OCI-LY3 (cell line): Measurements from ENCODE around the gene SLC12A5.
A peak's percentile ranks its signal among the peaks of the same experiment; 100 is the strongest.

Experiments
- H2AFZ ChIP-seq: fragments of 200-600, 300-600 bp; shearing (Covaris generic); 2 replicates; pipeline ENCODE4 v1.6.0; 2014; ENCODE audit warnings: antibody characterized with exemption, low read depth, low read length
- H3K27ac ChIP-seq: fragments of 200-600, 300-600 bp; sonication (generic); 2 replicates; pipeline ENCODE4 v1.5.1; 2014; ENCODE audit warnings: mild to moderate bottlenecking, low read length, moderate library complexity, mixed read lengths
- H3K27me3 ChIP-seq: fragments of 200-600, 300-600 bp; sonication (generic); 2 replicates; pipeline ENCODE4 v1.6.1; 2014; ENCODE audit warnings: low read depth, low read length, mixed read lengths
- H3K36me3 ChIP-seq: fragments of 200-600, 300-600 bp; sonication (generic); replicated peaks from 2 replicates; pipeline ENCODE3; 2014; ENCODE audit warnings: low read depth, low read length, mixed read lengths
- H3K4me1 ChIP-seq: fragments of 300-600, 200-600 bp; sonication (generic); 2 replicates; pipeline ENCODE4 v1.6.1; 2014; ENCODE audit warnings: low read length, mixed read lengths
- H3K4me2 ChIP-seq: fragments of 200-600, 300-600 bp; sonication (generic); 2 replicates; pipeline ENCODE4 v1.6.1; 2014; ENCODE audit warnings: low read length, mixed read lengths
- H3K4me3 ChIP-seq: fragments of 300-600, 200-600 bp; sonication (generic); 2 replicates; pipeline ENCODE4 v1.5.1; 2014; ENCODE audit warnings: antibody characterized with exemption, mild to moderate bottlenecking, low read length, moderate library complexity
- H3K79me2 ChIP-seq: fragments of 300-600, 200-600 bp; shearing (Covaris generic); 2 replicates; pipeline ENCODE4 v1.6.1; 2014; ENCODE audit warnings: mild to moderate bottlenecking, low read length, mixed read lengths
- H3K9ac ChIP-seq: fragments of 300-600, 200-600 bp; shearing (Covaris generic); 2 replicates; pipeline ENCODE4 v1.6.0; 2014; ENCODE audit warnings: mild to moderate bottlenecking, low read length, moderate library complexity
- H3K9me3 ChIP-seq: fragments of 200-600, 300-600 bp; shearing (Covaris generic); 2 replicates; pipeline ENCODE4 v1.6.1; 2014; ENCODE audit warnings: low read length, mixed read lengths; ENCODE audit not compliant: insufficient read depth
- H4K20me1 ChIP-seq: fragments of 200-600, 300-600 bp; sonication (generic); 2 replicates; pipeline ENCODE4 v1.6.1; 2016; ENCODE audit warnings: low read length, mixed read lengths; ENCODE audit not compliant: insufficient read depth
- EZH2phosphoT487 ChIP-seq: fragments of 200-600 bp; shearing (Covaris generic); IDR thresholded peaks from 2 replicates; pipeline ENCODE4 v1.6.1; 2018; ENCODE audit warnings: antibody characterized with exemption, mixed run types, low read depth
- TF ChIP-seq, protein P1 (sequence below): fragments of 200-600, 300-600 bp; sonication (generic); IDR thresholded peaks from 2 replicates; pipeline ENCODE4 v1.5.1; 2014; ENCODE audit warnings: antibody characterized with exemption, low read length, low read depth

SLC12A5 gene

DNA sequence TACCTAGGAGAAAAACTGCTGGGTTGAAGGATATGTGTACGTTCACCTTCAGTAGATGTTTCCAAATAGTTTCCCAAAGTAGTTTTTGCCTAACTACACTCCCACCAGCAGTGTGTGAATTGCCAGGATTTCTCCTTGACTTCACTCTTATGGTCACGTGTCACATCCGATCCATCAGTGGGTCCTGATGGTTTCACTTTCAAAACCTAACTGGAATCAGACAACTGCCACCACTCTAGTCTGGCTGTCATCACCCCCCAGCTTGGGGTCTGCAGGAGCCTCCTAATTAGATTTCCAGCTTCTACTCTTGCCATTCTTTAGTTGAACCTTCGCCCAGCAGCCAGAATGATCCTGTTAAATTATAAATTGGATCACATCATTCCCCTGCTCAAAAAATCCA is 8.5 kb upstream of the SLC12A5 start:
- H2AFZ ChIP-seq = no peak overlapping the region
- H3K27ac ChIP-seq = no peak overlapping the region
- H4K20me1 ChIP-seq = peaks cover 16% of the 10 kb centered on the region
- TF ChIP-seq EZH2phosphoT487 = no peak
- TF ChIP-seq, protein P1, sequence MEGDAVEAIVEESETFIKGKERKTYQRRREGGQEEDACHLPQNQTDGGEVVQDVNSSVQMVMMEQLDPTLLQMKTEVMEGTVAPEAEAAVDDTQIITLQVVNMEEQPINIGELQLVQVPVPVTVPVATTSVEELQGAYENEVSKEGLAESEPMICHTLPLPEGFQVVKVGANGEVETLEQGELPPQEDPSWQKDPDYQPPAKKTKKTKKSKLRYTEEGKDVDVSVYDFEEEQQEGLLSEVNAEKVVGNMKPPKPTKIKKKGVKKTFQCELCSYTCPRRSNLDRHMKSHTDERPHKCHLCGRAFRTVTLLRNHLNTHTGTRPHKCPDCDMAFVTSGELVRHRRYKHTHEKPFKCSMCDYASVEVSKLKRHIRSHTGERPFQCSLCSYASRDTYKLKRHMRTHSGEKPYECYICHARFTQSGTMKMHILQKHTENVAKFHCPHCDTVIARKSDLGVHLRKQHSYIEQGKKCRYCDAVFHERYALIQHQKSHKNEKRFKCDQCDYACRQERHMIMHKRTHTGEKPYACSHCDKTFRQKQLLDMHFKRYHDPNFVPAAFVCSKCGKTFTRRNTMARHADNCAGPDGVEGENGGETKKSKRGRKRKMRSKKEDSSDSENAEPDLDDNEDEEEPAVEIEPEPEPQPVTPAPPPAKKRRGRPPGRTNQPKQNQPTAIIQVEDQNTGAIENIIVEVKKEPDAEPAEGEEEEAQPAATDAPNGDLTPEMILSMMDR = no peak
- no peak overlapping the region for H3K4me2 ChIP-seq
- peaks cover 13% of the 10 kb centered on the region; the same call in 1 of the 2 replicates for H3K4me1 ChIP-seq
- no peaks in the 10 kb centered on the region for H3K36me3 ChIP-seq
- no peaks in the 10 kb centered on the region for H3K9me3 ChIP-seq
- peaks cover 26% of the 10 kb centered on the region for H3K27me3 ChIP-seq
- no peak overlapping the region for H3K9ac ChIP-seq
- no peak overlapping the region for H3K4me3 ChIP-seq
- H3K79me2 ChIP-seq = no peaks in the 10 kb centered on the region

DNA sequence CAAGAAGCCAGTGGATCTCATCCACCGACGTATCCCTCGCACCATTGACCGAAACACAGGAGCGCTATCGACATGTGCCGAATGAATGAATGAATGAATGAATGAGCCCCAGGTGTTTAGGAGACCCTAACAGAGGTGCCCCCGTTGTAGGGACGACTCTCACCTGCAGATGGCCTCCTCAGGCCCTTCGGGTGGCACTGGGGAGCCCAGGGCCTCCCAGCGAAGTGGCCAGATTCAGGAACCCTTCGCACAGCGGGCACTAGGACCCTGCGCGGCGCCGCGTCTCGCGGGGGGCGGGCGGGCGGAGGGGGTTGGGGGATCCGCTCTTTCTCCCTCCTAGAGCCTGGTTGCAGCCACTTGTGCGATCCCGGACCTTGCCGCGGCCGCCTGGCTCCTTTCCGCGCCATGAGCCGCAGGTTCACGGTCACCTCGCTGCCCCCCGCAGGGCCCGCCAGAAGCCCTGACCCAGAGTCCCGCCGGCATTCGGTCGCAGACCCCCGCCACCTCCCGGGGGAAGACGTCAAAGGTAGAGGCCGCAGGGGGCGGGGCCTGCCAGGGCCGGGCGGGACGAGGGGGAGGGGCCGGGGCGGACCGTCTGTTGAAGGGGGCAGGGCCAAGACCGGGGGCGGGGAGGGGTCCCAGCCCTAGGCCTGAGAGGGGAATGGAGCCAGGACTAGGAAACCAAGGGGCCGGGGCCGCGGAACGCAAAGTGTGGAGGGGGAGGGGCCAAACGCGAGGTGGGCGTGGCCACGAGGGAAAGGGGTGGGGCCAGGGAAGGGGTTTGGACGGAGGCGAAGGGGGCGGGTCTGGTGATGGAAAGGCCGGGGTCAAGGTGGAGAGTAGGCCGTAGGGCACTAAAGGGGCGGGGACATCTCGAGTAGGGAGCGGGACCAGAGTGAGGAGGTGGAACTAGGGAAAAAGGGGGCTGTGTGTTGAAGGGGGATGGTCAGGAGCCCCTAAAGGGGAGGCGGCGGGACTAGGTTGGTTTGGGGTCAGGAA is 7.4 kb upstream of the SLC12A5 start:
- H3K4me1 ChIP-seq = peaks cover 13% of the 10 kb centered on the region; the same call in 1 of the 2 replicates
- no peak overlapping the region for H3K27ac ChIP-seq
- H4K20me1 ChIP-seq = peaks cover 19% of the 10 kb centered on the region
- peaks cover 29% of the 10 kb centered on the region for H3K27me3 ChIP-seq
- H3K36me3 ChIP-seq = no peaks in the 10 kb centered on the region
- TF ChIP-seq, protein P1 = peak; percentile 47; the same call in 1 of the 2 replicates
- no peak for TF ChIP-seq EZH2phosphoT487
- H3K9ac ChIP-seq = peak overlapping the region; percentile 64
- no peaks in the 10 kb centered on the region for H3K9me3 ChIP-seq
- peak overlapping the region; percentile 77 for H3K4me3 ChIP-seq
- no peaks in the 10 kb centered on the region for H3K79me2 ChIP-seq
- peak overlapping the region; percentile 74; the same call in 1 of the 2 replicates for H2AFZ ChIP-seq
- H3K4me2 ChIP-seq = peak overlapping the region; percentile 99

- H3K4me2 ChIP-seq = peak overlapping the region; percentile 99
- no peak overlapping the region for H3K27ac ChIP-seq
- H3K79me2 ChIP-seq = no peaks in the 10 kb centered on the region
- peaks cover 13% of the 10 kb centered on the region; the same call in 1 of the 2 replicates for H3K4me1 ChIP-seq
- H3K27me3 ChIP-seq = peaks cover 38% of the 10 kb centered on the region
- H3K9ac ChIP-seq = peak overlapping the region; percentile 64
- H3K9me3 ChIP-seq = no peaks in the 10 kb centered on the region
- no peaks in the 10 kb centered on the region for H3K36me3 ChIP-seq
- TF ChIP-seq EZH2phosphoT487 = no peak
- TF ChIP-seq, protein P1 = peak; percentile 93
- peaks cover 28% of the 10 kb centered on the region for H4K20me1 ChIP-seq
- peak overlapping the region; percentile 77 for H3K4me3 ChIP-seq
- H2AFZ ChIP-seq = peak overlapping the region; percentile 64
These were observed 6.4 kb upstream of the SLC12A5 start for GRCh38 chr20:46022411-46023147.

GRCh38 chr20:46023148-46023484 is 5.9 kb upstream of the SLC12A5 start:
- H3K4me2 ChIP-seq = peak overlapping the region; percentile 99
- H3K4me1 ChIP-seq = peaks cover 13% of the 10 kb centered on the region; the same call in 1 of the 2 replicates
- peaks cover 33% of the 10 kb centered on the region for H4K20me1 ChIP-seq
- no peak overlapping the region for H2AFZ ChIP-seq
- peak overlapping the region; percentile 77 for H3K4me3 ChIP-seq
- H3K9ac ChIP-seq = no peak overlapping the region
- no peaks in the 10 kb centered on the region for H3K9me3 ChIP-seq
- H3K79me2 ChIP-seq = no peaks in the 10 kb centered on the region
- no peaks in the 10 kb centered on the region for H3K36me3 ChIP-seq
- no peak for TF ChIP-seq EZH2phosphoT487
- TF ChIP-seq, protein P1 = no peak
- H3K27ac ChIP-seq = no peak overlapping the region
- peaks cover 42% of the 10 kb centered on the region for H3K27me3 ChIP-seq
